HepG2 (cell line): ENCODE results near the gene ZNF562. TPM values are rescaled to one million over a fixed set of nuclear protein-coding genes. Genes with fewer than 3 reads are reported as not detected.

Experiments used
- ATAC-seq: fragments of 200-7000 bp; cut with Tn5 transposase; 3 replicates; pipeline ENCODE4 v1.9.1; 2020; ENCODE audit warnings: mild to moderate bottlenecking, moderate library complexity
- BruUV-seq: library from RNA; stranded (reverse); fragments of 400-500 nt; replicated peaks from 2 replicates; lab custom pipeline; 2021; lab: Mats Ljungman, UMichigan
- CTCF ChIA-PET: fragments of 300-600 bp; formaldehyde crosslinking; extraction: SDS; loops from one replicate; lab custom pipeline; 2021; ENCODE audit warnings: low total read pairs, inconsistent platforms, low intra/inter-chr PET ratio; lab: Yijun Ruan, JAX
- POLR2A ChIA-PET: fragments of 350-600 bp; sonication (Branson Sonifier 250); formaldehyde crosslinking; loops from one replicate; lab custom pipeline; 2020; ENCODE audit warnings: antibody characterized with exemption, inconsistent platforms; lab: Yijun Ruan, JAX
- DNase-seq: peaks from one replicate; pipeline ENCODE4 v3.0.0-alpha.2; 2015; ENCODE audit warnings: low spot score
- FAIRE-seq: peaks from 3 replicates; lab custom pipeline; 2011; peaks lifted over from hg19 to GRCh38; lab: Jason Lieb, UNC
- H2AFZ ChIP-seq: one replicate; pipeline ENCODE4 v1.6.1; 2011; ENCODE audit warnings: low read length, inconsistent platforms
- H3K27ac ChIP-seq: fragments of 300-600 bp; 3 replicates; pipeline ENCODE4 v1.8.0; 2011; ENCODE audit warnings: mixed run types, mild to moderate bottlenecking, mixed read lengths, low read length, inconsistent platforms; ENCODE audit not compliant: insufficient read depth; ENCODE audit errors: extremely low read length
- H3K27me3 ChIP-seq, 2 experiments: fragments of 200-600 bp in 1 of 2; 2 replicates in 1 of 2; 3 replicates in 1 of 2; pipeline versions ENCODE4 v1.6.0 to v1.8.0; 2011; ENCODE audit warnings: low read length in 2 of 2, mild to moderate bottlenecking in 2 of 2, moderate library complexity in 2 of 2, inconsistent platforms in 1 of 2; ENCODE audit not compliant: insufficient read depth in 2 of 2, control insufficient read depth in 1 of 2
- H3K36me3 ChIP-seq, 2 experiments: fragments of 200-600 bp in 1 of 2; replicated peaks in 1 of 2; 2 replicates in 1 of 2; 3 replicates in 1 of 2; pipeline versions ENCODE4 v1.5.1 to v1.8.0; 2011; ENCODE audit warnings: low read length in 2 of 2, inconsistent platforms in 1 of 2; ENCODE audit not compliant: insufficient read depth in 2 of 2, control insufficient read depth in 1 of 2
- H3K4me1 ChIP-seq: 2 replicates; pipeline ENCODE4 v1.5.1; 2012; ENCODE audit warnings: low read length, inconsistent platforms; ENCODE audit not compliant: insufficient read depth
- H3K4me2 ChIP-seq: 2 replicates; pipeline ENCODE4 v1.6.0; 2011; ENCODE audit warnings: low read depth, low read length, inconsistent platforms
- H3K4me3 ChIP-seq, 3 experiments: fragments of 200-600 bp in 1 of 3; sonication (generic), shearing (Covaris generic) in 1 of 3; replicated peaks in 1 of 3; 2 replicates each; pipeline ENCODE4 v1.5.1; 2011 to 2016; ENCODE audit warnings: low read length in 3 of 3, inconsistent platforms in 2 of 3, low read depth in 2 of 3, mild to moderate bottlenecking in 2 of 3, control low read depth in 1 of 3, mixed read lengths in 1 of 3; ENCODE audit not compliant: insufficient read depth in 1 of 3
- H3K79me2 ChIP-seq: one replicate; pipeline ENCODE4 v1.6.1; 2011; ENCODE audit warnings: low read length, inconsistent platforms; ENCODE audit not compliant: insufficient read depth
- H3K9ac ChIP-seq: 2 replicates; pipeline ENCODE4 v1.6.0; 2011; ENCODE audit warnings: mild to moderate bottlenecking, low read depth, low read length, inconsistent platforms; ENCODE audit not compliant: insufficient read depth
- H3K9me3 ChIP-seq: 2 replicates; pipeline ENCODE4 v1.5.1; 2012; ENCODE audit warnings: mild to moderate bottlenecking, low read length
- H4K20me1 ChIP-seq: 2 replicates; pipeline ENCODE4 v1.6.0; 2011; ENCODE audit warnings: inconsistent platforms, mild to moderate bottlenecking, low read length, moderate library complexity; ENCODE audit not compliant: insufficient read depth
- ARID2 ChIP-seq: sonication (generic); formaldehyde crosslinking; IDR thresholded peaks from 2 replicates; pipeline ENCODE4 v1.8.1; 2022; ENCODE audit warnings: mild to moderate bottlenecking, missing genetic modification reagents, borderline replicate concordance
- PAXIP1 ChIP-seq: sonication (generic); formaldehyde crosslinking; conservative IDR thresholded peaks from 2 replicates; pipeline ENCODE4 v1.4.0; 2020; ENCODE audit warnings: mild to moderate bottlenecking, missing genetic modification reagents, moderate library complexity
- SMARCC2 ChIP-seq: fragments of 450-650 bp; IDR thresholded peaks from 2 replicates; pipeline ENCODE4 v1.6.1; 2017; ENCODE audit warnings: antibody characterized with exemption, mild to moderate bottlenecking
- SNAPC4 ChIP-seq: sonication (generic); formaldehyde crosslinking; IDR thresholded peaks from 2 replicates; pipeline ENCODE4 v1.4.0; 2020; ENCODE audit warnings: mild to moderate bottlenecking, missing genetic modification reagents
- SRSF4 ChIP-seq: fragments of 200-400 bp; formaldehyde crosslinking; IDR thresholded peaks from one replicate; pipeline ENCODE4 v1.6.1; 2018; ENCODE audit warnings: mild to moderate bottlenecking, low read depth, low read length, moderate library complexity; ENCODE audit not compliant: poor library complexity, severe bottlenecking
- TCF12 ChIP-seq, 2 experiments: fragments of 450-650 bp in 1 of 2; sonication (generic) in 1 of 2; formaldehyde crosslinking in 1 of 2; IDR thresholded peaks; 2 replicates each; pipeline versions ENCODE4 v1.6.1 to v1.8.0; 2017 to 2022; ENCODE audit warnings: antibody characterized with exemption in 1 of 2, mild to moderate bottlenecking in 1 of 2, missing genetic modification reagents in 1 of 2, moderate library complexity in 1 of 2
- ZFP36L1 ChIP-seq: sonication (generic); formaldehyde crosslinking; IDR thresholded peaks from 2 replicates; pipeline ENCODE4 v1.8.0; 2022; ENCODE audit warnings: mild to moderate bottlenecking, missing genetic modification reagents, moderate library complexity
- ZIK1 ChIP-seq: sonication (generic); formaldehyde crosslinking; IDR thresholded peaks from 2 replicates; pipeline ENCODE4 v1.5.0; 2020; ENCODE audit warnings: mild to moderate bottlenecking, low read depth, missing genetic modification reagents, borderline replicate concordance
- ZNF282 ChIP-seq: fragments of 450-650 bp; IDR thresholded peaks from 2 replicates; pipeline ENCODE4 v1.6.1; 2018; ENCODE audit not compliant: partially characterized antibody
- ZNF609 ChIP-seq: sonication (generic); formaldehyde crosslinking; IDR thresholded peaks from 2 replicates; pipeline ENCODE4 v1.4.0; 2020; ENCODE audit warnings: mild to moderate bottlenecking, missing genetic modification reagents, borderline replicate concordance
- WGBS: methylation state at CpG from one replicate; pipeline ENCODE4 v1.1.6; 2017; ENCODE audit warnings: low lambda C conversion rate; 5-methylcytosine and 5-hydroxymethylcytosine counted together
- in situ Hi-C: cut with HindIII; loops from 2 replicates; pipeline ENCODE4 v1.10.0; 2017; ENCODE audit warnings: low pct_unique_long_range_greater_than_20kb; ENCODE audit not compliant: extremely low pct_ligation_motif_present
- intact Hi-C: fragments of 100-400 bp; cut with micrococcal nuclease; formaldehyde crosslinking; loops from one replicate; pipeline ENCODE4 v1.10.0; 2022; ENCODE audit not compliant: unreplicated experiment
- polyA plus RNA-seq, 8 experiments: library from polyadenylated mRNA; depleted of rRNA in 3 of 8; stranded (reverse) in 7 of 8; unstranded in 1 of 8; fragments of >200 nt; fragmentation: Illumina TruSeq in 4 of 8; extraction: Trizol in 4 of 8; gene quantifications; 2 replicates each; pipeline versions ENCODE4 v1.2.1 to v1.2.3, GENCODE V29; 2011 to 2016; ENCODE audit warnings: low read depth in 4 of 8, missing spikeins in 1 of 8, mixed read lengths in 1 of 8; ENCODE audit not compliant: insufficient read depth in 1 of 8
- total RNA-seq, 5 experiments: library from RNA; depleted of rRNA; stranded (reverse); fragments of >200 nt; fragmentation: Illumina TruSeq; extraction: Trizol; gene quantifications; 2 replicates each; pipeline ENCODE4 v1.2.3, GENCODE V29; 2016; ENCODE audit warnings: low read depth in 1 of 5

ZNF562 gene
- total and polyA plus RNA-seq, 2 of the 13 experiments (the other 11 are each of a cell fraction or from before 2014, with no cell fraction given), result 13.1 to 32.7 TPM

GRCh38 chr19:9658769-9659168, 16.1 kb downstream of the ZNF562 start:
- H4K20me1 ChIP-seq, result peaks cover 16% of the 10 kb centered on the region
- ChIA-PET CTCF (no interaction called here), POLR2A (no interaction called here)
- WGBS, result 95% methylated on average over 2 of the region's 2 CpGs
- ATAC-seq, result no peak
- FAIRE-seq, result no peak
- H3K4me1 ChIP-seq, result no peaks in the 10 kb centered on the region
- no peak overlapping the region for H2AFZ ChIP-seq
- no peak overlapping the region for H3K4me2 ChIP-seq
- no peak for DNase-seq
- in situ Hi-C loops, result no loop called here
- H3K9ac ChIP-seq, result no peak overlapping the region
- peaks cover 60% of the 10 kb centered on the region for H3K79me2 ChIP-seq
- peaks cover 13 to 49% of the 10 kb centered on the region in 2 experiments for H3K36me3 ChIP-seq
- H3K9me3 ChIP-seq, result no peaks in the 10 kb centered on the region
- H3K4me3 ChIP-seq, result no peak overlapping the region
- intact Hi-C loops, result no loop called here
- H3K27me3 ChIP-seq, result no peaks in the 10 kb centered on the region
- no peak overlapping the region for H3K27ac ChIP-seq
- BruUV-seq, result TSS peak; percentile 41
- TF ChIP-seq ZNF609 (CRISPR knock-in tag), result no peak
- TF ChIP-seq SMARCC2, result no peak
- no peak for TF ChIP-seq PAXIP1
- no peak for TF ChIP-seq ARID2
- TF ChIP-seq SRSF4, result no peak
- TF ChIP-seq SNAPC4 (CRISPR knock-in tag), result no peak
- TF ChIP-seq ZIK1 (CRISPR knock-in tag), result no peak
- no peak for TF ChIP-seq ZFP36L1 (CRISPR knock-in tag)
- no peak for TF ChIP-seq TCF12 (IDR thresholded peaks at IDR 0.05)
- no peak for TF ChIP-seq TCF12 (CRISPR knock-in tag; IDR thresholded peaks at IDR 0.05)
- no peak for TF ChIP-seq ZNF282
